BJ (cell line): Measurements from ENCODE around the gene PPP1R9B. TPM values are rescaled to one million over a fixed set of nuclear protein-coding genes. Genes with fewer than 3 reads are reported as not detected.

Source experiments
- CTCF ChIA-PET: fragments of 350-600 bp; formaldehyde crosslinking; extraction: SDS; loops from one replicate; lab custom pipeline; 2021; ENCODE audit warnings: antibody characterized with exemption, inconsistent platforms; lab: Yijun Ruan, JAX
- POLR2A ChIA-PET: fragments of 300-600 bp; sonication (Branson Sonifier 250); formaldehyde crosslinking; extraction: SDS; loops from one replicate; lab custom pipeline; 2021; ENCODE audit warnings: antibody characterized with exemption; lab: Charles Lee
- DNase-seq: peaks from one replicate; pipeline ENCODE4 v3.0.0-alpha.2; 2011; ENCODE audit warnings: low read depth
- H3K27me3 ChIP-seq: 2 replicates; pipeline ENCODE4 v1.6.0; 2011; ENCODE audit warnings: low read length; ENCODE audit not compliant: control insufficient read depth, insufficient read depth
- H3K36me3 ChIP-seq: 2 replicates; pipeline ENCODE4 v1.5.1; 2011; ENCODE audit warnings: low read length; ENCODE audit not compliant: control insufficient read depth, insufficient read depth
- H3K4me3 ChIP-seq: 2 replicates; pipeline ENCODE4 v1.5.1; 2011; ENCODE audit warnings: low read depth, mild to moderate bottlenecking, control low read depth, low read length
- CTCF ChIP-seq: IDR thresholded peaks from 2 replicates; pipeline ENCODE4 v1.5.1; 2011; ENCODE audit warnings: low read depth, mild to moderate bottlenecking, control low read depth, inconsistent platforms, low read length, moderate library complexity; ENCODE audit not compliant: insufficient read depth
- polyA plus RNA-seq: library from polyadenylated mRNA; depleted of rRNA; stranded (reverse); fragments of >200 nt; gene quantifications from 2 replicates; pipeline ENCODE4 v1.2.3, GENCODE V29; 2011

The PPP1R9B gene
- polyA plus RNA-seq, 1 experiment = 17.2 TPM

GRCh38 chr17:50190293-50190602, 39.8 kb upstream of the PPP1R9B start:
- Histone ChIP-seq H3K27me3 (no peaks in the 10 kb centered on the region), H3K4me3 (no peak overlapping the region), H3K36me3 (peaks cover 97% of the 10 kb centered on the region)
- DNase-seq = no peak
- CTCF ChIA-PET = interaction anchor here (1.1 to 1.6 kb wide), 5 partner anchors 11 to 82 kb away, joined by 4 to 8 read pairs (median 5); no protein-coding TSS in a partner anchor
- no peak for TF ChIP-seq CTCF
- POLR2A ChIA-PET = interaction anchor here (0.9 to 1.0 kb wide), 2 partner anchors 10 to 25 kb away, joined by 3 to 6 read pairs; no protein-coding TSS in a partner anchor

GRCh38 chr17:50189550-50190292, 39.2 kb upstream of the PPP1R9B start:
- H3K27me3 ChIP-seq = no peaks in the 10 kb centered on the region
- H3K36me3 ChIP-seq = peaks cover 94% of the 10 kb centered on the region
- POLR2A ChIA-PET = interaction anchor here (0.9 kb wide), 1 partner anchor 10 kb away, joined by 6 read pairs; no protein-coding TSS in a partner anchor
- H3K4me3 ChIP-seq = no peak overlapping the region
- CTCF ChIA-PET = interaction anchor here (1.3 to 1.6 kb wide), 3 partner anchors 80 to 83 kb away, joined by 4 to 8 read pairs (median 8); no protein-coding TSS in a partner anchor
- no peak for TF ChIP-seq CTCF
- DNase-seq = no peak

GRCh38 chr17:50188921-50189549, 38.6 kb upstream of the PPP1R9B start:
- no peak overlapping the region for H3K4me3 ChIP-seq
- no peak for TF ChIP-seq CTCF
- POLR2A ChIA-PET = no interaction called here

GRCh38 chr17:50188531-50188920, 38.0 kb upstream of the PPP1R9B start:
- no peak for DNase-seq
- ChIA-PET POLR2A (interaction anchor here (0.8 to 2.1 kb wide), 6 partner anchors 9 to 82 kb away, joined by 4 to 13 read pairs (median 6); no protein-coding TSS in a partner anchor), CTCF (interaction anchor here (1.6 to 3.3 kb wide), 4 partner anchors 8 to 82 kb away, joined by 3 to 43 read pairs (median 14); no protein-coding TSS in a partner anchor)
- no peaks in the 10 kb centered on the region for H3K27me3 ChIP-seq
- H3K4me3 ChIP-seq = no peak overlapping the region
- H3K36me3 ChIP-seq = peaks cover 84% of the 10 kb centered on the region
- no peak for TF ChIP-seq CTCF

More at GRCh38 chr17:50188921-50189549, 38.6 kb upstream of the PPP1R9B start:
- no peak for DNase-seq
- H3K27me3 ChIP-seq = no peaks in the 10 kb centered on the region
- CTCF ChIA-PET = interaction anchor here (3.1 kb wide), 1 partner anchor 12 kb away, joined by 20 read pairs; no protein-coding TSS in a partner anchor
- H3K36me3 ChIP-seq = peaks cover 88% of the 10 kb centered on the region
